CD4-positive, alpha-beta T cell treated with Interleukin-15 for 4 hours (primary cell): Measurements from ENCODE around the gene KLHL20.
"Not testable (repeated sequence)": the region's sequence is repeated elsewhere in the genome, so short reads cannot be mapped to it uniquely, and the experiment has no call there.

Experiments used
- DNase-seq: peaks from one replicate; pipeline ENCODE4 v3.0.0-alpha.2; 2020; ENCODE audit warnings: low spot score

The KLHL20 gene

DNA sequence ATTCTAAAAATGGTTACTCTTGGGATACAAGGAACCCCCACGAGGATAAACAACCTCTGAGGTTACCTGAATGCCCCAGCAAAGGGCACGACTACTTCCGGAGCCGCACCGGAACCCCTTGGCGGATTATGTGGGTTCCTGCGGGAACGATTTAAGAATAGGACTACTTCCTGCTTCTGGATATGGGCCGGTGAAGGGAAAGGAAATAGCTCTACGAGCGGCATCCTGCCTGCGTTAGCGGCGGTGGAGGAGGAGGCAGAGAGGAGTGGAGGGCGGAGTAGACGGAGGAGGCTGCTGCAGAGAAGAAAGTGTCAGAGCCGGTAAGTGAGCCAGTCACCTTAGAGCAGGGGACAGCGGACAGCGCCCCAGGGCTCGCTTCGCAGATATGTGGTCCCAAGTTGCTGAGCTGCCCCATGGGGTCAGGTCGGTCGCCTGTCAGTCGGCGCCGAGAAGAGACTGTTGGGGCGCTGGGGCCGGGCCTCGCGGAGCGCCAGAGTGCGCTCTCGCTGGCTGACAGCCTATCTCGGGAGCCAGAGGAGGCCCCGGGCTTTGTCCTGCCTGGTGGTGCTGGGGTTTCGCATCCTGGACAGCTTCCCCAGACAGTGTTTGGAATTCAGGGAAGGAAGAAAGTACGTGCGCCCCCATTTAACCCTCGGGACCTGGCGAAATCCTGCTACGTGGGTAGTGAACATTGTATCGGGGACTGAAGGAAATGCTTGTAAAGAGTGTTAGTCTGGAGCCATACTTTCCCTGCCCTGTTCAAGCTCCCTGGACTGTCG lies at the start of gene KLHL20:
Gene KLHL20 (plus strand): TSS at position 223 of the 779 bp plus-strand sequence. CDS start 1,063 bp downstream, outside the sequence.
- peak; percentile 93 for DNase-seq

DNA sequence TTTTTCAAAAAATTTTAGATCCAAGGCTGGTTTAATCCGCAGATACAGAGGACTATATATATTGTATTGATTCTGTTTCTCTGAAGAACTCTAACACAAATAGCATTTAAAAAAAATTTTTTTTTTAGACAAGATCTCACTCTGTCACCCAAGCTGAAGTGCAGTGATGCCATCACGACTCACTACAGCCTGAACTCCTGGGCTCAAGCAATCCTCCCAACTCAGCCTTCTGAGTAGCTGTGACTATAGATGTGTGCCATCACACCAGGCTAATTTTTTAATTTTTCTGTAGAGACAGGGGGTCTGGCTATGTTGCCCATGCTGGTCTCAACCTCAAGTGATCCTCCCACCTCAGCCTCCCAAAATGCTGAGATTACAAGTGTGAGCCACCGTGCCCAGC lies 48.1 kb upstream of the KLHL20 start:
- DNase-seq = no peak

- DNase-seq = no peak
Measured at GRCh38 chr1:173669491-173669941, 45.3 kb upstream of the KLHL20 start, which contains the start of gene ANKRD45. Gene ANKRD45, minus strand, starts transcription at chr1:173669851. Its CDS starts 10,433 bp downstream, at chr1:173659418.

DNA sequence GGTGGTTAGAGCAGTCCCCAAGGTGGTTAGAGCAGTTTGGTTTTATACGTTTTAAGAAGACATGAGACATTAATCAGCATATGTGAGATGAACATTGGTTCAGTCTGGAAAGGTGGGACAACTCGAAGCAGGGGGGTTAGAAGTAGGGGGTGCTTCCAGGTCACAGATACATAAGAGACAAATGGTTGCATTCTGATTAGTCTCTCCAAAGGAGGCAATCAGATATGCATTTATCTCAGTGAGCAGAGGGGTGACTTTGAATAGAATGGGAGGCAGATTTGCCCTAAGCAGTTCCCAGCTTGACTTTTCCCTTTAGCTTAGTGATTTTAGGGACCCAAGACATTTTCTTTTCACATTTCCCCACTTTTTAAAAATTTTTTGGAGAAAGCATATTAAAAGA lies 40.3 kb upstream of the KLHL20 start:
- DNase-seq = not testable (repeated sequence)

DNA sequence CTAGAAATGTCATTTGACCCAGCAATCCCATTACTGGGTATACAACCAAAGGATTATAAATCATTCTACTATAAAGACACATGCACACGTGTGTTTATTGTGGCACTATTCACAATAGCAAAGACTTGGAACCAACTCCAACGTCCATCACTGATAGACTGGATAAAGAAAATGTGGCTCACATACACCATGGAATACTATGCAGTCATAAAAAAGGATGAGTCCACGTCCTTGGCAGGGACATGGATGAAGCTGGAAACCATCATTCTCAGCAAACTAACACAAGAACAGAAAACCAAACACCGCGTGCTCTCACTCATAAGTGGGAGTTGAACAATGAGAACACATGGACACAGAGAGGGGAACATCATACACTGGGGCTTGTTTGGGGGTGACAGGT lies 34.6 kb upstream of the KLHL20 start:
- DNase-seq = not testable (repeated sequence)

DNA sequence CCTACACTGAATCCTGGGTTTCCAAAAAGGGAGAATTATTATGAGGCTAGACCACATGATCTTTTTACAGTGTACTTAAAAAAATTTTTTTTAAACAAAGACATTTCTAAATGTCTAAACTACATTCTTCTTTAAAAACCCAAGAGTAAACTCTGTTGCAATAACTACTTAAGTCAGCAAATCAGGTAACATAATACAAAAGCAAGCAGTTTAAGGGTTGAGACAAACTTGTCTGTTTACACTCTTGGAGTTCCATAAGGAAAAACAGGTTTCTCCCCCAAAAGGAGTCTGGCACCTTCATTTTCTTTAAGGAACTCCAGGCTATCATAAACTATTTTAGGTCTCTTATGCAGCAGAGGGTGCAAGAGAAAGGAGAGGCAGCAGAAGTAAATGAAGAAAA lies 32.6 kb upstream of the KLHL20 start:
- DNase-seq = no peak

- DNase-seq = not testable (repeated sequence)
Measured at GRCh38 chr1:173683838-173684237, 30.9 kb upstream of the KLHL20 start.

- not testable (repeated sequence) for DNase-seq
Measured at GRCh38 chr1:173685121-173685520, 29.7 kb upstream of the KLHL20 start.

DNA sequence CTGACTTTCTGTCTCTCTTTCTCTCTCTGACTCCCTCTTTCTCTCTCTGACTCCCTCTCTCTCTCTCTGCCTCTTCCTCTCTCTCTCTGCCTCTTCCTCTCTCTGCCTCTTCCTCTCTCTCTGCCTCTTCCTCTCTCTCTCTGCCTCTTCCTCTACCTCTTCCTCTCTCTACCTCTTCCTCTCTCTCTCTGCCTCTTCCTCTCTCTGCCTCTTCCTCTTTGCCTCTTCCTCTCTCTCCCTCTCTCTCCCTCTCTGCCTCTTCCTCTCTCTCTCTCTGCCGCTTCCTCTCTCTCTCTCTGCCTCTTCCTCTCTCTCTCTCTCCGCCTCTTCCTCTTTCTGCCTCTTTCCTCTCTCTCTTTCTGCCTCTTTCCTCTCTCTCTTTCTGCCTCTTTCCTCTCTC lies 26.5 kb upstream of the KLHL20 start:
- no peak for DNase-seq

- no peak for DNase-seq
Measured at GRCh38 chr1:173693238-173693637, 21.5 kb upstream of the KLHL20 start.

GRCh38 chr1:173701299-173701698 lies 13.5 kb upstream of the KLHL20 start:
- DNase-seq = not testable (repeated sequence)

GRCh38 chr1:173702736-173703135 lies 12.0 kb upstream of the KLHL20 start:
- no peak for DNase-seq

DNA sequence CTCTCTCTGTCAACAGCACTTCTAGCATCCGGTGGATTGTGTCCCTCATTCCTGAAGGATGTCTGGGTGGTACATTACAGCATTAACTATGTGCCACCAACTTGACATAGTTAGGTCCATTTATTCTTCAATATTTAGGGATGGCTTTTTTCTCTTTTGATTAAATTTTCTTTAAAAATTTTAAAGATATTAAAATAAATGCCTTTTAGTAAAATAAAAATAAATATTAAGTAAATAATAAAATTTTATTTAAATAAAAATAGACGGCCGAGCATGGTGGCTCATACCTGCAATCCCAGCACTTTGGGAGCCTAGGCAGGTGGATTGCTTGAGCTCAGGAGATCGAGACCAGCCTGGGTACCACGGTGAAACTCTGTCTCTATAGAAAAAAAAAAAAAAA lies 9.7 kb upstream of the KLHL20 start:
- DNase-seq = no peak

DNA sequence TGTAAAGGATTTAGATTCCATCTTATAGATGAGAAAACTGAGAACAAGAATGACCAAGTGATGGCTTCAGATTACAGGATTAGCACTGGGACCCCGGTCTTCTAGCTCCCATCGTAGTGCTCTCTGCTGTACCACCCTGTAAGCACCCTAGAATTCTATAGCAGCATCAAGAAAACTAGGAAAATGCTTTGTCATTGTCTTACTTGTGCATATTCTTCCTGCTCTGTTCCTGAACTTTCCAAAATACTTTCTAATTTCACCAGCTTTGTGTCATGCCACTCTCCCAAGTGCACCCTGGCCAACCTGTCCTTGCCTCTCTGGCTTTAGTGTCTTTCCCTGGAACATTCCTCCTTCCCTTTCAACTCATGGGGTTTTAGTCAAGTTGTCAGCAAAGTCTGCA lies 6.0 kb upstream of the KLHL20 start:
- no peak for DNase-seq

- DNase-seq = no peak
Measured at GRCh38 chr1:173714441-173714758, 381 bp upstream of the KLHL20 start.

DNA sequence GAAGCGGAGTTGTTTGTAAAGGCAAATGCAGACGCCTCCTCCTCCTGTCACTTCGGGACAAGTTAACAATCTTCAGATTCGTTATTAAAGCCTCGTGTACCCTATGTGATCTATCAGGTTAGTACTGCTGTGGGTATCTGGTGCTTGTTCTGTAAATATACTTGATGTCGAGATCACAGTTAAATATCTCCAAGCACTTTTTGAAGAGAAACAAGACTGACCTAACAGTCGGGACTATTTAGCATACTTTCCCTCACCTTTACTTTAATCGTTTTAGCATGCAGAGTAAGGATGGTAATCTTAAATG lies 710 bp downstream of the KLHL20 start:
- DNase-seq = no peak

DNA sequence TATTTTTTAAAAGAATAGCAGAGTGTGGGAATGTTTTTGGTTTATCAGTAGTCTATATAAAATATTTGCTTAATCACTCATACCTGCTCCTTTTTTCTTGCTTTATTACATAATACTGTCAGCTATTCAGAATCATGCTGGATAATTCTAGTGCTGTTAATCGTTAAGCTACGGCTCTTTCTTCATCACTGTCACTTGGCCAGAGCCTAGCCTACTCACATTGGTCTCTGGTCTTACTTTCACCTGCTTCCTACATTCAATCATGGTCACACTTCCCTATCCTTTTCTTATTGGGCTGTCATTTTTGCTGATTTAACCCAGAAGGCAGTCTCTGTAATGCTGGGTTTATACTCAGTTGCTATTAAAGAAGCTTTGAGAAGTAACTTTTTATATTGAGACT lies 2.5 kb downstream of the KLHL20 start:
- DNase-seq = no peak

DNA sequence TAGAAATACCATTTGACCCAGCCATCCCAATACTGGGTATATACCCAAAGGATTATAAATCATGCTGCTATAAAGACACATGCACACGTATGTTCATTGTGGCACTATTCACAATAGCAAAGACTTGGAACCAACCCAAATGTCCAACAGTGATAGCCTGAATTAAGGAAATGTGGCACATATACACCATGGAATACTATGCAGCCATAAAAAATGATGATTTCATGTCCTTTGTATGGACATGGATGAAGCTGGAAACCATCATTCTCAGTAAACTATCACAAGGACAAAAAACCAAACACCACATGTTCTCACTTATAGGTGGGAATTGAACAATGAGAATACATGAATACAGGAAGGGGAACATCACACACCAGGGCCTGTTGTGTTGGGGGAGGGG lies 16.6 kb downstream of the KLHL20 start:
- not testable (repeated sequence) for DNase-seq

DNA sequence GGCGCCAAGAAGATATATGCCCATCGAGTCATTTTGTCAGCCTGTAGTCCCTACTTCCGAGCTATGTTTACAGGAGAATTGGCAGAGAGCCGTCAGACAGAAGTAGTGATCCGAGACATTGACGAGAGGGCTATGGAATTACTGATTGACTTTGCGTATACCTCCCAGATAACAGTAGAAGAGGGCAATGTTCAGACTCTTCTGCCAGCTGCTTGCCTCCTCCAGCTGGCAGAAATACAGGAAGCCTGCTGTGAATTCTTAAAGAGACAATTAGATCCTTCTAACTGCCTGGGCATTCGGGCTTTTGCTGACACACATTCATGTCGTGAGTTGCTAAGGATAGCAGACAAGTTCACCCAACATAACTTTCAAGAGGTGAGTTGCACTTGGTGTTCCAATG lies 19.1 kb downstream of the KLHL20 start:
- DNase-seq = no peak

- DNase-seq = not testable (repeated sequence)
Measured at GRCh38 chr1:173736104-173736503, 21.3 kb downstream of the KLHL20 start.

DNA sequence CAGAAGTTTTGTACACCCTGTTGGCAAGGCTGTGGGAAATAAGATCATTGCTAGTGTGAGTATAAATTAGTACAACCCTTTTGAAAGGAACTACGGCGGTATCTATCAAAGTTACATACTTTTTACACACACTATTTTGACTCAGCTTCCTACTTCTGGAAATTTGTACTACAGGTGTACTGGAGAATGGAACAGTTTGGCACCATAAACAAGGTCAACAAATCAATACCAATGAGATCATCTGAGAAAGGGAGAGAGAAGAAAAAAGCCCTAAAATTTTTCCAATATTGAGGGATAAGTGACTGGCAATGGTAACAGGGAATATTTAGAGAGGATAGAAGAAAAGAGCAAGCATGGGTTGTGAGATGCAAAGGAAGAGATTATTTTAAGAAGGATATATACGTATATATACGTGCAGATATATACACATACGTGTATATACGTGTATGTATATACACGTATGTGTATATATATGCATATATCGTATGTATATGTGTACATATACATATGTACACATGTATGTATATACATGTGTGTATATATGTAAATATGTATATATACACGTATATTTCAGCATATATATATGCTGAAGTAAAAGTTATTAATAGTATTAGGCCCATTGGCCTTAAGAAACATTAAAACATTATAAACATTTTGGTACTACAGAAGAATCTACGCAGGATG lies 27.6 kb downstream of the KLHL20 start:
- DNase-seq = no peak

GRCh38 chr1:173744651-173745050 lies 29.9 kb downstream of the KLHL20 start:
- no peak for DNase-seq

DNA sequence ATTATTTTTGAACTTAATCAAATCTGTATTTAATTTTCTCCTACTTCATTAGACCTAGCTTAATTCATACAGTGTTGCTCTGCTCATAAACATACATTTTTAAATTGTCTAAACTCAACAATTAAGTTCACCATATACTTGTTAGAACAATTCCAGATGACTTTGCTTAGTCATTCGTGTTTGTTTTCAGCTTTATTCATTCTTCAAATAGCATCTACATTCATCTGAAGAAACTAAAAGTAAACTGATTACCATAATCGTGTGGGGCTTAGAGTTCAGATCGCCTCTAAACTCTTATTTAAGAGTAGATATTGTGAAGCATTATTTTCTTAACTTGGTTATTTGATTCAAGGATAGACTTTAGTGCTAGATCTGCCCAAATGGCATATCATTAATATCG lies 34.4 kb downstream of the KLHL20 start:
- DNase-seq = no peak

- no peak for DNase-seq
Measured at GRCh38 chr1:173753830-173754229, 39.0 kb downstream of the KLHL20 start.
